Limb (tissue), 2 donors: ENCODE results near the gene PAQR9.

Experiments used
- DNase-seq, 2 donors: peaks; one replicate each; pipeline ENCODE4 v3.0.0-alpha.2; 2016; ENCODE audit errors: extremely low spot score in 2 of 2

PAQR9 gene

GRCh38 chr3:142951794-142952193, 11.7 kb downstream of the PAQR9 start:
- no peak for DNase-seq

GRCh38 chr3:142950972-142951371, 12.5 kb downstream of the PAQR9 start:
- DNase-seq: no peak

DNA sequence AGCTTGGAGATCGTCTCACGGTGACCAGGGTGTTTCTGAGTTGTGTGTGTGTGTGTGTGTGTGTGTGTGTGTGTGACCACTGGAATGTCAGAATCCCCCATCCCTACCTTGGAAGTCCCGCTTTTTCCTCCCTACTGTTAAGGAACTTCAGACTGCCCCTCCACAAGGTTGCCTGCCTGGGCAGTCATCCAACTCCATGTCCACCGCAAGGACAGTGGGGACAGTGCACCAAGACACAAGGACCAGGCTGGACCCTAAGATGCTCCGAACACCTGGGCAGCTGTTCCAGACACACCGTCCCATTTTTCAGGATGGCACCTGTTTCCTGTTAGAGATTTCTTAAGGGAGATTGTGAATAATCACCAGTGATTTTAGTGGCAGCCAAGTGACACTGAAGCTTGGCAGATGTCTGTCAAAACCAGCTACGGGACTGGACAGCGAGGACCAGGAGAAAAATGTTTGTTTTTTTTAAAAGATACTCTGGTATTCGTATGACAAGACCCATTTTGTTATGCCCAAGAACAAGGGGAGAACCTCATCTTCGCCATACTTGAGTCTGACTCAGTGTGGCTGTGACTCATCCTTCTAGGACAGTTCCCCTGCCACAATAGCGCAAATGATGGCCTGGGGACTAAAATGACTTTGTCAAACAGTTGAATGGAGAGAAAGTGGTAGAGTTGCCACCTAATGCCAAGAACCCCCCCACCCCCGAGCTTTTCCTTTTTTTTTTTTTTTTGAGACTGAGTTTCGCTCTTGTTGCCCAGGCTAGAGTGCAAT, 15.5 kb downstream of the PAQR9 start:
- DNase-seq: no peak

DNA sequence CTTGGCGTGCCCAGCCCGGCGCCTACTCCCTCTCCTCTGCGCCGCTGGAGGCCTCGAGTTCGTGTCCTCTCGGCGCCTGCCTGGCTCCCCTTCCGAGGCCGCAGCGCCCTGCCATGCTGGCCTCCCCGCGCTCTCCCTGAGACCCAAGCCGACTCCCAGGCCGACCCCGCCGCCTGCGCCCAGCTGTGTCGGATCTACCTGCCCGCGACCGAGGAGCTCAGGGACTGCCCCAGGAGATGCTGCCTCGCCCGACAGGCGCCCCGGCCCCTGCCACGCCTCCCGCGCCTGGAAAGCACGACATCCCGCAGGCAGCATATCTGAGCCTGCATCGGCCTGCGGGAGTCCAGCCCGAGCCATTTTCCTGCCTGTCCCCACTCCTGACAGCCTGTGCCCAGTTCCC, 16.1 kb downstream of the PAQR9 start:
- no peak for DNase-seq

DNA sequence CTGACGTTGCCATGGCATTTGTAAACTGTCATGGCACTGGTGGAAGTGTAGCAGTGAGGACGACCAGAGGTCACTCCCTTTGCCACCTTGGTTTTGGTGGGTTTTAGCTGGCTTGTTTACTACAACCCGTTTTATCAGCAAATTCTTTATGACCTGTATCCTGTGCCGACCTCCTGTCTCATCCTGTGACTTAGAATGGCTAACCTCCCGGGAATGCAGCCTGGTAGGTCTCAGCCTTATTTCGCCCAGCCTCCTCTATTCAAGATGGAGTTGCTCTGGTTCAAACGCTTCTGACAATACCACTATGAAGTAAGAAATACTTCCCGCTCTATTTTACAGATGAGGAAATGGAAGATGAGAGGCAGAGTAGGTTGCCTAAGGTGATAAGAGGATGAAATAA, 16.6 kb downstream of the PAQR9 start:
- DNase-seq: no peak

DNA sequence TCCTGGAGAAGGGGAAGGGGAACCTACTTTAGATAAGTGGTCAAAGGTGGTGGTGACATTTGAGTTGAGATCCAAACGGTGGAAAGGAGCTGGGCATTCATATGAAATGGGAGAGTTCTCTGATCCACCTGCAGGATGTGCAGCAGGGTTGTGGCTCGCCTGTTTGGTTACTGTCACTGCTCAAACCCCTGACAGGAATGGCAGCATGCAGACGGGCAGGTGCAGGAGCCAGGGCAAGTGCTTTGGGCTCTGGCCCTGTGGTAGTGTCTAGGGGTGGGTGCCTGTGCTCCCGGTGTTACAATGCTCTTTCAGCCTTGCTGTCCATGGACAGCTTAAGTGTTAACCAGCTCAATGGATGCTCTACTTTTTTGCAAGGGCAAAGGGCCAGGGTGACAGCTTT, 18.5 kb downstream of the PAQR9 start:
- DNase-seq: no peak

- DNase-seq: no peak
Measured at GRCh38 chr3:142944342-142944741, 19.1 kb downstream of the PAQR9 start.

GRCh38 chr3:142943870-142944269, 19.6 kb downstream of the PAQR9 start:
- DNase-seq: no peak

DNA sequence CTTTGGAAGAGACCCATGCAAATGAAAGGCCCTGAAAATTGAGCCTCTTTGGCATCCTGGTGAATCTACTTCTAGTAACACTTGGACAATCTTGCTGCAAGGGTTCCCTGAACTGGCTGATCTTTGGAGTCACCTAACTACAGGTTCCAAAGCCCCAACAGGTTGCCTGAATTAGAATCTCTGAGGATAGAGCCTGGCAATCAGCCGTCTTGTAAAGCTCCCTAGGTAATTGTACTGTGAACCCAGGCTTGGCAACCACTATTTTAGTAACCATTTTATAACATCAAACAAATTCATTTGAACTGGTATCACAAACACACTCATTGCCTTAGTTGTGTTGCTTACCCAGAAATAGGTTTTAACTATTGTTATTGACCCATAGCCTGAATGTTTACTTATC, 20.1 kb downstream of the PAQR9 start:
- DNase-seq: no peak

DNA sequence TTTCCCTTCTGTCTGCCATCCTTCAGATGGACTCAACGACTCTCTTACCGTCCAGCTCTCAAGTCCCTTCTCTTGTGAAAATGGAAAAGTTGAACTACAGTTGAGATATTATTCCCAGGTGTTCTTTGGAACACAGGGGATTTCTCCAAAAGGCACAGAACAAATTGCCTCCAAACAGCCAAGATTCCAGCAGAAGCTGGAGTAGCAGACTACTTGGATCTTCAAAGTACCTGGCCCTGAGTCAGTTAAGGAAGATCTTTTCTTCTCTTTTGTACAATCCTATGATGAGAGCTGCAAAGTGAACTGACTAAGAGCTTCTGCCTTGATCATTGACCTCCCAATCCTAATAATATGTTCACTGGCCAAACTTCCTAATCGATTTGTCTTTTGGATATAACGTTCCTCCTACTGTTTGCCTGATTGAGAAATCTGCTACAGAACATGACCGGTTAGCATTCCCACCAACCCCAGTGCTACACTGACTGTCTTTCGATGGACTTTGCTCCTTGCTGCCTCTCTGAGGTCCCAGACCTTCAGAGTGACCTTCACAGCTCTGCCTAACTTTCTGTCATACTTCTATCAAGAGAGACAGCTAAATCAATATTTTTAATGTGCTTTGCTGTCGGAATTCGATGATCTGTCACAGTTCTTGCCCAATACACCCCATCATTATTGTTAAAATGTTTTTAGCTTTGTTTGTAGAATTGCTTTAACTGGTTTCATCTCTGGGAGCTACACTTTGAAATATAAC, 21.9 kb downstream of the PAQR9 start:
- no peak for DNase-seq

GRCh38 chr3:142940472-142940871, 23.0 kb downstream of the PAQR9 start:
- DNase-seq: no peak

DNA sequence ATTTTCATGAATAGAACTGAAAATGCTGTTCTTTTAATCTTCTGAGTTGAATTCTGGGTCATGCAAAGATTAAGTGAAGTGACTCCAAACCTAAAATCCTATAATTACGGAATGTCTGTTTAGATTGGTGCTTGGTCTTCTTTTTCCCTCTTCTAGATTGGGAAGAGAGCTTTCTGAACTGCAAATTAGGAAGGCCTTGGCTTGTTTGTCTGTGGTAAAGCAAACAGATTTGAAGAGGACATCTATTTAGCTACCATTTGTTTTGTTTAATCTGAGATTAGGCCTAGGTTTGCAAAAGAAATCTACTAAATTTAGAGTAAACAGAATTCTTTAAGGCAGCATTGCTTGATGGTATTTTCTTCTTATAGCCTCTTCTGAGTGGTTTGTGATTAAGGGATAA, 23.5 kb downstream of the PAQR9 start:
- DNase-seq: no peak

DNA sequence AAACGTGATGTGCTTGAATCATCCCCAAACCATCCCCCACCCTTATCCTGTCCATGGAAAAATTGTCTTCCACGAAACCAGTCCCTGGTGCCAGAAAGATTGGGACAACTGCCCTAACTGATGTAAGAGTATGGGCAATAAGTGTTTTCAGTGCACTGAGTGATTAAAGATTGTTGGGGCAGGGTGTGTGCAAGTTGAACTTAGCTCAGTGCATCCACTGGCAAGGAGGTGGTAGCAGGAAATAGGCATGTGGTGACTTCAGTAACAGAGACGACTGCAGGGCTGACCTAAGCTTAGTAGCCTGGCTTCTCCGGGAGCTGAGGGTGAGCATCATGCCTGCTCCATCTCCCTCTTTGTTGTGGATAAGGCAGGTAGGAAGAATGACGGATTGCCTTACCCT, 27.5 kb downstream of the PAQR9 start:
- DNase-seq: no peak

DNA sequence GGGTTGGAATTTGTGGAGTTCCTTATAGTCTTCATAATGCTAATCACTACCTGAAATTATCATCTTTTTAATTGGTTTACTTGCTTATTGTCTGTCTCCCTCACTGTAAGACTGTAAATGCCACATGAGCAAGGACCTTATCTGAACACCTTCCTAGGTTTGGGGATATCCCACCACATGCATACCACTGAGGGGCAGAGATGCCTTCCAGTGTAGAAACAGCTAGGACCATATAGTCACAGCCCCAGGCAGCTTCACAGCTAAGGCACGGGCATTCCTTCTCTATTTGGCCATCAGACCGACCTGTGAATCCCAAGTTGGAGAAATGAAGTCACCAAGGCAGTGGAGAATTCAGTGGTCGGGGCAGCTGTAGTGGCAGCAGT, 28.6 kb downstream of the PAQR9 start:
- DNase-seq: no peak

DNA sequence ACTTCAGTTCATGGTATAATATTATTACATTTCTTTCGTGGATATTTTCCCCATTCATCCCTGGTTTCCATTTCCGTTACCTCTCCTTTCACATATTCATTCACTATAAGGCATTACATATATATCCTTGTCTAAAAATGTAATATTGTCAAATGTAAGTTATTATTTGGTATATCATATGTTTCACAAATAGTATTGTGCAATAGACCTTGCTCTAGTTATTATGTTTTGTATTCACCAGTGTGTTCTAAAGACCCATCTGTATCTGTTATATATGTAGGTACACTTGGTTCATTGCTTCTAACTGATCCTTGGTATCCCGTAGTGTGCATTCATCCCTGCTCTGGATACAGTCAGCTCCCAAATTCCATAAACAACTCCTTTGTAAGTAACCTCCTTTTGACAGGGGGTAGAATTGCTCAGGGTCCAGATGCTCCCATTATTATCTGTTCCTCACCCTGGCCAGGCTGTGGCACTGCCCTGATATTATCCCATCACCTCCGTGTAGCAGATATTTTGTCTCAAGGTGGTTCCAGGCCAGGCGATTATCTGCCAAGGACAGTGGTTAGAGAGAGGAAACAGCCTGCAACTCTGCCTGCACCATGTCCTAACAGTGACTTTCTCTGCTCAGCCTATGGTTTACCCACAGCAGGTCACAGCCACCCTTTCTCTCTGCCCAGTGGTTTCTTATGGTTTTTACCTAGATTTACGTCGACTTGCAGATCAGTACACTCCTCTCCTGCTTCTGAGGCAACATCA, 29.2 kb downstream of the PAQR9 start:
- no peak for DNase-seq

DNA sequence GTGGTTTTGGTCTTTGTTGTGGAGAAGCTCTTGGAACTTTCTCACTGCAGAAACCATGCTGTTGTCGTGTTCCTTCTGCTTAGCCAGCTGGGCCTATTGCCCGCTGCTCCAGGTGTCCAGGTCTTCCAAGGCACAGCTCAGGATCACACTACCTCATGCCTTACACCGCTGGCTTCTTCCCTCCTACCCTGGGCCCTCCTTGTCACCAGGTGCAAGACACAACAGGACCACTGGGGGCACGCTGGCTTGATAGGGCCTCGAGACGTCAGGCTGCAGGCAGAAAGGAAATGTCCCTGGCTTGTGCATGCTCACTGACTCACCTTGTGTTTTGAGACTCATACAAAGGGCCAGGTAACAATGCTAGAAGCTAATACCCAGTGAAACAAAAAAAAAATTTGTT, 32.3 kb downstream of the PAQR9 start:
- no peak for DNase-seq

- DNase-seq: no peak
Measured at GRCh38 chr3:142930463-142930862, 33.0 kb downstream of the PAQR9 start.

- DNase-seq: no peak
Measured at GRCh38 chr3:142929890-142930289, 33.6 kb downstream of the PAQR9 start.

DNA sequence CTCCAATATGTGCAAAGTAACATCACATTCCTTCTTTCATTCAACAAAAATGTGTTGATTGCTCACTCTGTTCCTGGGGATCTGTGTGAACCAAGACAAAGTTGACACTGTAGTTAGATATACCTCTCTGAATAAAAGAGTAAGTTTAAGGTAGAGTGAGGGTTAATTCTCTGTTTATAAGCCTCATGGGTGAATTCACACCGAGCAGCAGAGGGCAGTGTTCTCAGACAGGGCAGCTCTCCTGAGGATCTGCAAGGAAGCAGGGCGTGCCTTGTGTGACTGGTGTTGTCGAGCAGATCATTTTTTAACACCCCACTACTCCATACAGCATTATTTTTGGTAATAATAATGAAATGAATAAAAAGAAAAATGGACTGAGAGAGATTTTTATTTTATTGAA, 34.4 kb downstream of the PAQR9 start:
- DNase-seq: no peak

DNA sequence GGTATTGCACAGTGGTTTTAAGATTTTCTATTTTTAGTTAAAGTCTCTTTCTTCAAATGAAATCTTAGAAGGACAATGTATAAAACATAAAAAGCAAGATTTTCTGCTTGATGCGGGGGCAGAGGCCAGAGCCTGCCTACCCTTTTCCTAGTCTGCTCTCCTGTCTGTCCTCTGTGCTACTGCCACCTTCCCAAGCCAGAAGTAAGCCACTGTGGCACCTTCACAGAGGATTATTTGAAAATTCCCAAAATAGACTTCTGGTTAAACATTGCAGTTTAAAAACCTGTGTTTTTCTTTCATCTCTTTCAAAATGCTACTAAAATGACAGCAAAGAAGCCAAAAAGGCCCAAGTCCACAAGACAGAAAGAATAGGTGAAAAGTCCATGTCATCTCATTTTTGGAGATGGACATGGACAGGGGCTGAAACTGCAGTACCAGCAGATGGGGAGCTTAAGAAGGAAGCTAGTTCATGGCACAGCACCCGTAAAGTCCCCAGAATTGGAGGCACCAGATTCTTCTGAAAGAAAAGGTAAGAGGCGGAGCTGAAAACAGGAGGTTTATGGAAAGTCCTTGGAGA, 37.0 kb downstream of the PAQR9 start:
- no peak for DNase-seq

DNA sequence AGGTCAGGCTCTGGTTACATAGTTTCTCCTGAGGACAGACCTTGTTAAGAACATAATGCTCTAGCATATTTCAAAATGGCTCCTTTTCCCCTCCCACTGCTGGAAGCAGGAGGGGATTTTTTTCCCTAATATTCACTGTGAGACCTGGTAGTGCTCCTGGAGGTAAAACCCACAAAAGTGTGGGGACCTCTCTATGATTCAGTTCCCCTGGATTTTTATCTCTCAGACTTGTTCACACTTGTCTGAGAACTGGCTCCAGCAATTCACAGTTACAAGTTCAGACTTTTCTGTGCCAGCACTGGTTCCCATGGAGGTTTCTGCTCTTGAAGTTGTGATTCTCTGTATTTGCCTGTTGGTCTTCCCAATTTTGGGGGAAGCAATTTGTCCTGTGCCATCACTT, 38.3 kb downstream of the PAQR9 start:
- no peak for DNase-seq

- DNase-seq: no peak
Measured at GRCh38 chr3:142923694-142924093, 39.8 kb downstream of the PAQR9 start.
